GM12874 (cell line): ENCODE results near the gene RPS17.

Experiments used
- CTCF ChIP-seq: IDR thresholded peaks from 2 replicates; pipeline ENCODE4 v1.5.1; 2011; ENCODE audit warnings: low read depth, mild to moderate bottlenecking, control low read depth, low read length, moderate library complexity; ENCODE audit not compliant: insufficient read depth

Gene RPS17

GRCh38 chr15:82538961-82539690 is 1.1 kb downstream of the RPS17 start:
- TF ChIP-seq CTCF: no peak

- no peak for TF ChIP-seq CTCF
Observed at GRCh38 chr15:82537351-82537908, 2.8 kb downstream of the RPS17 start.

- TF ChIP-seq CTCF: no peak
Observed at GRCh38 chr15:82536409-82537350, 3.6 kb downstream of the RPS17 start.

GRCh38 chr15:82535566-82536408 is 4.5 kb downstream of the RPS17 start:
- no peak for TF ChIP-seq CTCF

GRCh38 chr15:82533801-82534200 is 6.5 kb downstream of the RPS17 start:
- no peak for TF ChIP-seq CTCF

- no peak for TF ChIP-seq CTCF
Observed at GRCh38 chr15:82532991-82533481, 7.2 kb downstream of the RPS17 start.
